H1 (cell line): ENCODE results near the gene SLC34A1. TPM values are rescaled to one million over a fixed set of nuclear protein-coding genes. Genes with fewer than 3 reads are reported as not detected.

Experiments used
- CTCF ChIA-PET: fragments of 300-600 bp; sonication (Branson Sonifier 250); formaldehyde crosslinking; loops from one replicate; lab custom pipeline; 2021; ENCODE audit not compliant: partially characterized antibody; lab: Charles Lee
- POLR2A ChIA-PET: fragments of 300-600 bp; sonication (Branson Sonifier 250); formaldehyde crosslinking; loops from one replicate; lab custom pipeline; 2021; ENCODE audit warnings: inconsistent platforms; ENCODE audit not compliant: partially characterized antibody; lab: Charles Lee
- DNase-seq, 2 experiments: peaks; one replicate each; pipeline versions ENCODE4 v3.0.0 to v3.0.0-alpha.2; 2010 to 2022; ENCODE audit warnings: low spot score in 2 of 2, low read depth in 1 of 2, mixed read lengths in 1 of 2
- FAIRE-seq: peaks from 2 replicates; lab custom pipeline; 2011; peaks lifted over from hg19 to GRCh38; lab: Jason Lieb, UNC
- H2AFZ ChIP-seq: 2 replicates; pipeline ENCODE4 v1.8.1; 2012; ENCODE audit warnings: low read length, inconsistent platforms
- H2AK5ac ChIP-seq: 2 replicates; pipeline ENCODE4 v1.6.1; 2013; ENCODE audit warnings: low read depth, low read length
- H2BK120ac ChIP-seq: replicated peaks from 2 replicates; pipeline ENCODE3; 2013; ENCODE audit warnings: low read depth, low read length, inconsistent platforms
- H2BK12ac ChIP-seq: 2 replicates; pipeline ENCODE4 v1.6.1; 2013; ENCODE audit warnings: low read depth, low read length
- H2BK15ac ChIP-seq: 2 replicates; pipeline ENCODE4 v1.6.1; 2013; ENCODE audit warnings: low read length
- H2BK20ac ChIP-seq: 2 replicates; pipeline ENCODE4 v1.6.1; 2013; ENCODE audit warnings: low read length
- H2BK5ac ChIP-seq: 2 replicates; pipeline ENCODE4 v1.6.1; 2013; ENCODE audit warnings: low read depth, low read length
- H3K14ac ChIP-seq: 2 replicates; pipeline ENCODE4 v1.6.1; 2013; ENCODE audit warnings: inconsistent platforms; ENCODE audit not compliant: insufficient read length
- H3K18ac ChIP-seq: 2 replicates; pipeline ENCODE4 v1.6.1; 2013; ENCODE audit warnings: low read length; ENCODE audit errors: extremely low read depth
- H3K23ac ChIP-seq: 2 replicates; pipeline ENCODE4 v1.6.1; 2013; ENCODE audit warnings: inconsistent platforms; ENCODE audit not compliant: insufficient read length
- H3K23me2 ChIP-seq: 2 replicates; pipeline ENCODE4 v1.6.1; 2013; ENCODE audit warnings: low read depth, low read length
- H3K27ac ChIP-seq: 2 replicates; pipeline ENCODE4 v1.6.1; 2011; ENCODE audit warnings: low read depth, low read length, inconsistent platforms
- H3K27me3 ChIP-seq, 4 experiments: replicated peaks in 1 of 4; 1 replicate in 1 of 4; 2 replicates in 3 of 4; pipeline versions ENCODE4 v1.6.1 to v1.8.1; 2011 to 2013; ENCODE audit warnings: low read length in 3 of 4, mild to moderate bottlenecking in 3 of 4, inconsistent platforms in 2 of 4, mixed read lengths in 2 of 4, moderate library complexity in 1 of 4; ENCODE audit not compliant: control insufficient read depth in 3 of 4, insufficient read depth in 3 of 4; ENCODE audit errors: extremely low read depth in 1 of 4
- H3K36me3 ChIP-seq, 4 experiments: 2 replicates each; pipeline versions ENCODE4 v1.6.1 to v1.8.1; 2011 to 2013; ENCODE audit warnings: mild to moderate bottlenecking in 4 of 4, low read length in 3 of 4, moderate library complexity in 2 of 4, control low read depth in 1 of 4, inconsistent platforms in 1 of 4; ENCODE audit not compliant: insufficient read depth in 4 of 4, control insufficient read depth in 2 of 4
- H3K4ac ChIP-seq: replicated peaks from 2 replicates; pipeline ENCODE3; 2013; ENCODE audit warnings: low read length, low read depth, mixed read lengths, inconsistent platforms; ENCODE audit not compliant: insufficient read length
- H3K4me1 ChIP-seq, 4 experiments: replicated peaks in 1 of 4; 1 replicate in 1 of 4; 2 replicates in 3 of 4; pipeline versions ENCODE4 v1.6.1 to v1.8.1; 2011 to 2013; ENCODE audit warnings: low read length in 3 of 4, inconsistent platforms in 2 of 4, mixed read lengths in 1 of 4; ENCODE audit not compliant: insufficient read depth in 4 of 4, control insufficient read depth in 3 of 4
- H3K4me2 ChIP-seq, 2 experiments: 2 replicates each; pipeline versions ENCODE4 v1.6.1 to v1.8.1; 2011 to 2013; ENCODE audit warnings: low read depth in 2 of 2, low read length in 2 of 2, control low read depth in 1 of 2, inconsistent platforms in 1 of 2, mild to moderate bottlenecking in 1 of 2; ENCODE audit not compliant: insufficient read depth in 1 of 2
- H3K4me3 ChIP-seq, 4 experiments: fragments of 200-600, 300-600 bp in 1 of 4; sonication (generic), shearing (Covaris generic), sonication (Bioruptor Twin) in 1 of 4; 2 replicates each; pipeline versions ENCODE4 v1.5.1 to v1.8.1; 2011 to 2016; ENCODE audit warnings: low read length in 4 of 4, low read depth in 3 of 4, control low read depth in 2 of 4, inconsistent platforms in 2 of 4, mild to moderate bottlenecking in 2 of 4, mixed read lengths in 1 of 4, moderate library complexity in 1 of 4; ENCODE audit not compliant: insufficient read depth in 2 of 4; ENCODE audit errors: extremely low read depth in 1 of 4
- H3K56ac ChIP-seq: replicated peaks from 2 replicates; pipeline ENCODE3; 2013; ENCODE audit warnings: low read depth, mild to moderate bottlenecking, mixed read lengths, low read length, inconsistent platforms; ENCODE audit not compliant: insufficient read length
- H3K79me1 ChIP-seq: 2 replicates; pipeline ENCODE4 v1.6.1; 2013; ENCODE audit warnings: low read depth, low read length, control low read depth
- H3K79me2 ChIP-seq, 2 experiments: 2 replicates each; pipeline versions ENCODE4 v1.6.1 to v1.8.1; 2012 to 2013; ENCODE audit warnings: low read length in 2 of 2, mild to moderate bottlenecking in 2 of 2, inconsistent platforms in 1 of 2; ENCODE audit not compliant: insufficient read depth in 2 of 2, control insufficient read depth in 1 of 2
- H3K9ac ChIP-seq, 4 experiments: replicated peaks in 1 of 4; 1 replicate in 1 of 4; 2 replicates in 3 of 4; pipeline versions ENCODE4 v1.6.1 to v1.8.1; 2011 to 2013; ENCODE audit warnings: low read depth in 3 of 4, low read length in 3 of 4, control low read depth in 2 of 4, mild to moderate bottlenecking in 2 of 4, moderate library complexity in 2 of 4, inconsistent platforms in 1 of 4; ENCODE audit errors: extremely low read depth in 1 of 4
- H3K9me3 ChIP-seq, 2 experiments: 2 replicates each; pipeline versions ENCODE4 v1.6.1 to v1.8.1; 2012 to 2013; ENCODE audit warnings: mild to moderate bottlenecking in 2 of 2, moderate library complexity in 2 of 2, control low read depth in 1 of 2, inconsistent platforms in 1 of 2, low read depth in 1 of 2, low read length in 1 of 2, mixed read lengths in 1 of 2; ENCODE audit not compliant: insufficient read depth in 2 of 2
- H4K20me1 ChIP-seq, 2 experiments: replicated peaks in 1 of 2; 2 replicates each; pipeline versions ENCODE3 to v1.8.1; 2011 to 2013; ENCODE audit warnings: inconsistent platforms in 2 of 2, low read length in 2 of 2, mild to moderate bottlenecking in 1 of 2; ENCODE audit not compliant: insufficient read depth in 2 of 2, control insufficient read depth in 1 of 2
- H4K5ac ChIP-seq: 2 replicates; pipeline ENCODE4 v1.6.1; 2013; ENCODE audit warnings: low read length, low read depth, mixed read lengths, inconsistent platforms; ENCODE audit not compliant: insufficient read length
- H4K8ac ChIP-seq: 2 replicates; pipeline ENCODE4 v1.8.0; 2013; ENCODE audit warnings: mild to moderate bottlenecking, moderate library complexity, low read length, inconsistent platforms; ENCODE audit not compliant: insufficient read depth; ENCODE audit errors: extremely low read depth
- H4K91ac ChIP-seq: replicated peaks from 2 replicates; pipeline ENCODE3; 2013; ENCODE audit warnings: low read length, mixed read lengths, inconsistent platforms; ENCODE audit not compliant: insufficient read length
- POLR2AphosphoS5 ChIP-seq: IDR thresholded peaks from 2 replicates; pipeline ENCODE4 v1.6.1; 2011; ENCODE audit warnings: low read depth, low read length
- SP2 ChIP-seq: IDR thresholded peaks from 2 replicates; pipeline ENCODE4 v1.6.1; 2012; ENCODE audit warnings: mild to moderate bottlenecking, low read length, inconsistent platforms
- WGBS, 2 experiments: shearing (Covaris generic) in 1 of 2; methylation state at CpG; one replicate each; pipeline versions ENCODE4 v1.1.6 to v1.1.7; 2013 to 2015; ENCODE audit warnings: low lambda C conversion rate in 2 of 2, mixed read lengths in 2 of 2, inconsistent platforms in 1 of 2, low coverage in 1 of 2, missing lambda C conversion rate in 1 of 2; ENCODE audit not compliant: insufficient replicate concordance in 2 of 2, insufficient coverage in 1 of 2, insufficient read length in 1 of 2; ENCODE audit errors: extremely low coverage in 1 of 2, missing lambda C conversion rate in 1 of 2; 5-methylcytosine and 5-hydroxymethylcytosine counted together
- polyA plus RNA-seq, 7 experiments: library from polyadenylated mRNA; depleted of rRNA in 3 of 7; stranded (reverse) in 5 of 7; unstranded in 2 of 7; fragments of >200 nt in 5 of 7; fragments of 200-250 nt in 2 of 7; gene quantifications; 1 replicate in 5 of 7; 2 replicates in 1 of 7; 4 replicates in 1 of 7; pipeline versions ENCODE4 v1.2.1 to v1.2.3, GENCODE V29; 2011 to 2013; ENCODE audit warnings: missing spikeins in 2 of 7, mixed read lengths in 2 of 7
- total RNA-seq: library from RNA; stranded (reverse); fragmentation: NEBNext Ultra II Directional; extraction: Animal tissue kit (Norgen Biotek cat#: 25700); gene quantifications from 2 replicates; pipeline ENCODE4 v1.2.1, GENCODE V29; 2021

The SLC34A1 gene
- total and polyA plus RNA-seq, 2 of the 8 experiments (the other 6 are each of a cell fraction or from before 2014, with no cell fraction given): not detected

GRCh38 chr5:177438468-177438867 lies 54.2 kb downstream of the SLC34A1 start:
- ChIA-PET POLR2A (interaction anchor here (1.7 to 67.5 kb wide), 5 partner anchors 15 to 48 kb away, joined by 4 to 3349 read pairs (median 143); partner anchors contain the start of genes DBN1, DOK3, GRK6 and PDLIM7), CTCF (interaction anchor here (0.8 to 23.6 kb wide), 6 partner anchors 15 to 120 kb away, joined by 3 to 430 read pairs (median 189); partner anchors contain the start of genes F12, PFN3 and SLC34A1)
- no peaks in the 10 kb centered on the region for H3K79me1 ChIP-seq
- H3K4me2 ChIP-seq: no peak overlapping the region
- WGBS, 2 experiments: 92% methylated on average over 10 of the region's 10 CpGs; no CpG with 5 or more reads in 1 of the 2 experiments
- H3K14ac ChIP-seq: no peak overlapping the region
- H2BK20ac ChIP-seq: no peak overlapping the region
- H3K56ac ChIP-seq: no peak overlapping the region
- TF ChIP-seq POLR2AphosphoS5 (0 out of 2 replicates have a peak, but pooled peaks have one; percentile 47), SP2 (no peak)
- H3K18ac ChIP-seq: no peak overlapping the region
- H4K5ac ChIP-seq: no peak overlapping the region
- peaks cover 0 to 5% (median 2%) of the 10 kb centered on the region in 4 experiments; a peak in 3 of 7 replicates for H3K4me1 ChIP-seq
- no peak overlapping the region for H2BK120ac ChIP-seq
- H3K23ac ChIP-seq: no peak overlapping the region
- H4K20me1 ChIP-seq: peaks cover 0 to 8% of the 10 kb centered on the region in 2 experiments
- H4K8ac ChIP-seq: no peak overlapping the region
- no peak overlapping the region for H2AFZ ChIP-seq
- no peak overlapping the region for H3K4me3 ChIP-seq
- FAIRE-seq (no peak), DNase-seq (no peak)
- H3K27ac ChIP-seq: no peak overlapping the region
- no peak overlapping the region for H2BK12ac ChIP-seq
- H3K9me3 ChIP-seq: no peaks in the 10 kb centered on the region
- no peaks in the 10 kb centered on the region for H3K27me3 ChIP-seq
- no peak overlapping the region for H3K4ac ChIP-seq
- no peak overlapping the region for H4K91ac ChIP-seq
- H2AK5ac ChIP-seq: no peak overlapping the region
- H2BK5ac ChIP-seq: no peak overlapping the region
- H3K36me3 ChIP-seq: peaks cover 6 to 29% (median 18%) of the 10 kb centered on the region in 4 experiments; a peak in 6 of 8 replicates
- H2BK15ac ChIP-seq: no peak overlapping the region
- H3K9ac ChIP-seq: no peak overlapping the region
- no peaks in the 10 kb centered on the region for H3K79me2 ChIP-seq
- H3K23me2 ChIP-seq: no peaks in the 10 kb centered on the region
